HepG2 (cell line): ENCODE measurements around the gene TAC3. TPM values are rescaled to one million over a fixed set of nuclear protein-coding genes. Genes with fewer than 3 reads are reported as not detected.
"Not testable (repeated sequence)": the region's sequence is repeated elsewhere in the genome, so short reads cannot be mapped to it uniquely, and the experiment has no call there.

Experiments used
- ATAC-seq: fragments of 200-7000 bp; cut with Tn5 transposase; 3 replicates; pipeline ENCODE4 v1.9.1; 2020; ENCODE audit warnings: mild to moderate bottlenecking, moderate library complexity
- BruUV-seq: library from RNA; stranded (reverse); fragments of 400-500 nt; replicated peaks from 2 replicates; lab custom pipeline; 2021; lab: Mats Ljungman, UMichigan
- CTCF ChIA-PET: fragments of 300-600 bp; formaldehyde crosslinking; extraction: SDS; loops from one replicate; lab custom pipeline; 2021; ENCODE audit warnings: low total read pairs, inconsistent platforms, low intra/inter-chr PET ratio; lab: Yijun Ruan, JAX
- POLR2A ChIA-PET: fragments of 350-600 bp; sonication (Branson Sonifier 250); formaldehyde crosslinking; loops from one replicate; lab custom pipeline; 2020; ENCODE audit warnings: antibody characterized with exemption, inconsistent platforms; lab: Yijun Ruan, JAX
- DNase-seq: peaks from one replicate; pipeline ENCODE4 v3.0.0-alpha.2; 2015; ENCODE audit warnings: low spot score
- FAIRE-seq: peaks from 3 replicates; lab custom pipeline; 2011; peaks lifted over from hg19 to GRCh38; lab: Jason Lieb, UNC
- H2AFZ ChIP-seq: one replicate; pipeline ENCODE4 v1.6.1; 2011; ENCODE audit warnings: low read length, inconsistent platforms
- H3K27ac ChIP-seq: fragments of 300-600 bp; 3 replicates; pipeline ENCODE4 v1.8.0; 2011; ENCODE audit warnings: mixed run types, mild to moderate bottlenecking, mixed read lengths, low read length, inconsistent platforms; ENCODE audit not compliant: insufficient read depth; ENCODE audit errors: extremely low read length
- H3K27me3 ChIP-seq, 2 experiments: fragments of 200-600 bp in 1 of 2; 2 replicates in 1 of 2; 3 replicates in 1 of 2; pipeline versions ENCODE4 v1.6.0 to v1.8.0; 2011; ENCODE audit warnings: low read length in 2 of 2, mild to moderate bottlenecking in 2 of 2, moderate library complexity in 2 of 2, inconsistent platforms in 1 of 2; ENCODE audit not compliant: insufficient read depth in 2 of 2, control insufficient read depth in 1 of 2
- H3K36me3 ChIP-seq, 2 experiments: fragments of 200-600 bp in 1 of 2; replicated peaks in 1 of 2; 2 replicates in 1 of 2; 3 replicates in 1 of 2; pipeline versions ENCODE4 v1.5.1 to v1.8.0; 2011; ENCODE audit warnings: low read length in 2 of 2, inconsistent platforms in 1 of 2; ENCODE audit not compliant: insufficient read depth in 2 of 2, control insufficient read depth in 1 of 2
- H3K4me1 ChIP-seq: 2 replicates; pipeline ENCODE4 v1.5.1; 2012; ENCODE audit warnings: low read length, inconsistent platforms; ENCODE audit not compliant: insufficient read depth
- H3K4me2 ChIP-seq: 2 replicates; pipeline ENCODE4 v1.6.0; 2011; ENCODE audit warnings: low read depth, low read length, inconsistent platforms
- H3K4me3 ChIP-seq, 3 experiments: fragments of 200-600 bp in 1 of 3; sonication (generic), shearing (Covaris generic) in 1 of 3; replicated peaks in 1 of 3; 2 replicates each; pipeline ENCODE4 v1.5.1; 2011 to 2016; ENCODE audit warnings: low read length in 3 of 3, inconsistent platforms in 2 of 3, low read depth in 2 of 3, mild to moderate bottlenecking in 2 of 3, control low read depth in 1 of 3, mixed read lengths in 1 of 3; ENCODE audit not compliant: insufficient read depth in 1 of 3
- H3K79me2 ChIP-seq: one replicate; pipeline ENCODE4 v1.6.1; 2011; ENCODE audit warnings: low read length, inconsistent platforms; ENCODE audit not compliant: insufficient read depth
- H3K9ac ChIP-seq: 2 replicates; pipeline ENCODE4 v1.6.0; 2011; ENCODE audit warnings: mild to moderate bottlenecking, low read depth, low read length, inconsistent platforms; ENCODE audit not compliant: insufficient read depth
- H3K9me3 ChIP-seq: 2 replicates; pipeline ENCODE4 v1.5.1; 2012; ENCODE audit warnings: mild to moderate bottlenecking, low read length
- H4K20me1 ChIP-seq: 2 replicates; pipeline ENCODE4 v1.6.0; 2011; ENCODE audit warnings: inconsistent platforms, mild to moderate bottlenecking, low read length, moderate library complexity; ENCODE audit not compliant: insufficient read depth
- FOXA1 ChIP-seq, 2 experiments: fragments of 450-650 bp in 1 of 2; sonication (generic) in 1 of 2; formaldehyde crosslinking in 1 of 2; IDR thresholded peaks; 2 replicates each; pipeline versions ENCODE4 v1.4.0 to v1.6.1; 2016 to 2020; ENCODE audit warnings: missing genetic modification reagents in 1 of 2
- NR2F1 ChIP-seq, 2 experiments: fragments of 450-650 bp in 1 of 2; formaldehyde crosslinking in 1 of 2; IDR thresholded peaks; 2 replicates each; pipeline versions ENCODE4 v1.5.0 to v1.6.1; 2016 to 2020; ENCODE audit warnings: mild to moderate bottlenecking in 1 of 2, missing compliant biosample characterization in 1 of 2, missing genetic modification reagents in 1 of 2, moderate library complexity in 1 of 2
- NR2F6 ChIP-seq, 2 experiments: IDR thresholded peaks; 2 replicates each; pipeline ENCODE4 v1.6.1; 2016; ENCODE audit warnings: antibody characterized with exemption in 1 of 2, mild to moderate bottlenecking in 1 of 2
- PAXIP1 ChIP-seq: sonication (generic); formaldehyde crosslinking; conservative IDR thresholded peaks from 2 replicates; pipeline ENCODE4 v1.4.0; 2020; ENCODE audit warnings: mild to moderate bottlenecking, missing genetic modification reagents, moderate library complexity
- RCOR2 ChIP-seq: IDR thresholded peaks from 2 replicates; pipeline ENCODE4 v1.6.1; 2016; ENCODE audit warnings: missing biosample characterization, missing genetic modification reagents
- SALL1 ChIP-seq: sonication (generic); formaldehyde crosslinking; IDR thresholded peaks from 2 replicates; pipeline ENCODE4 v1.8.0; 2022; ENCODE audit warnings: mild to moderate bottlenecking, missing genetic modification reagents
- SOX5 ChIP-seq: IDR thresholded peaks from 2 replicates; pipeline ENCODE4 v1.6.1; 2016; ENCODE audit warnings: borderline replicate concordance
- SP5 ChIP-seq: IDR thresholded peaks from 2 replicates; pipeline ENCODE4 v1.6.1; 2016; ENCODE audit warnings: low read depth, borderline replicate concordance
- ZMYM3 ChIP-seq: sonication (generic); formaldehyde crosslinking; IDR thresholded peaks from 2 replicates; pipeline ENCODE4 v1.5.1; 2020; ENCODE audit warnings: mild to moderate bottlenecking, missing genetic modification reagents
- ZNF280D ChIP-seq: sonication (generic); formaldehyde crosslinking; IDR thresholded peaks from 2 replicates; pipeline ENCODE4 v1.5.1; 2020; ENCODE audit warnings: mild to moderate bottlenecking, missing genetic modification reagents
- ZNF362 ChIP-seq: sonication (generic); formaldehyde crosslinking; IDR thresholded peaks from 2 replicates; pipeline ENCODE4 v1.4.0; 2020; ENCODE audit warnings: missing genetic modification reagents, mild to moderate bottlenecking, borderline replicate concordance
- ZNF460 ChIP-seq: sonication (generic); formaldehyde crosslinking; IDR thresholded peaks from 2 replicates; pipeline ENCODE4 v1.5.1; 2020; ENCODE audit warnings: missing genetic modification reagents, mild to moderate bottlenecking, borderline replicate concordance
- ZNF770 ChIP-seq: sonication (generic); formaldehyde crosslinking; IDR thresholded peaks from 2 replicates; pipeline ENCODE4 v1.5.0; 2020; ENCODE audit warnings: mild to moderate bottlenecking, missing genetic modification reagents
- WGBS: methylation state at CpG from one replicate; pipeline ENCODE4 v1.1.6; 2017; ENCODE audit warnings: low lambda C conversion rate; 5-methylcytosine and 5-hydroxymethylcytosine counted together
- in situ Hi-C: cut with HindIII; loops from 2 replicates; pipeline ENCODE4 v1.10.0; 2017; ENCODE audit warnings: low pct_unique_long_range_greater_than_20kb; ENCODE audit not compliant: extremely low pct_ligation_motif_present
- intact Hi-C: fragments of 100-400 bp; cut with micrococcal nuclease; formaldehyde crosslinking; loops from one replicate; pipeline ENCODE4 v1.10.0; 2022; ENCODE audit not compliant: unreplicated experiment
- polyA plus RNA-seq, 8 experiments: library from polyadenylated mRNA; depleted of rRNA in 3 of 8; stranded (reverse) in 7 of 8; unstranded in 1 of 8; fragments of >200 nt; fragmentation: Illumina TruSeq in 4 of 8; extraction: Trizol in 4 of 8; gene quantifications; 2 replicates each; pipeline versions ENCODE4 v1.2.1 to v1.2.3, GENCODE V29; 2011 to 2016; ENCODE audit warnings: low read depth in 4 of 8, missing spikeins in 1 of 8, mixed read lengths in 1 of 8; ENCODE audit not compliant: insufficient read depth in 1 of 8
- total RNA-seq, 5 experiments: library from RNA; depleted of rRNA; stranded (reverse); fragments of >200 nt; fragmentation: Illumina TruSeq; extraction: Trizol; gene quantifications; 2 replicates each; pipeline ENCODE4 v1.2.3, GENCODE V29; 2016; ENCODE audit warnings: low read depth in 1 of 5

Gene TAC3
- total and polyA plus RNA-seq, 2 of the 13 experiments (the other 11 are each of a cell fraction or from before 2014, with no cell fraction given), result 0.13 to 0.15 TPM

GRCh38 chr12:57018353-57018752 lies 2.0 kb upstream of the TAC3 start:
- CTCF ChIA-PET; intact Hi-C loops; H3K79me2 ChIP-seq; in situ Hi-C loops; FAIRE-seq; H2AFZ ChIP-seq; H3K9ac ChIP-seq; H3K9me3 ChIP-seq; H3K27ac ChIP-seq; H4K20me1 ChIP-seq; H3K36me3 ChIP-seq; BruUV-seq; H3K4me3 ChIP-seq; TF ChIP-seq FOXA1 (IDR thresholded peaks at IDR 0.05): not testable (repeated sequence)
- peak overlapping the region; percentile 52 for H3K4me2 ChIP-seq
- 5% methylated on average over 5 of the region's 5 CpGs for WGBS
- DNase-seq (peak; percentile 65), ATAC-seq (peak; percentile 67)
- POLR2A ChIA-PET, result interaction anchor here (0.6 to 3.0 kb wide), 10 partner anchors 9 to 109 kb away, joined by 3 to 23 read pairs (median 4); partner anchors contain the start of genes MYO1A, NEMP1 and STAT6
- peaks cover 31% of the 10 kb centered on the region for H3K4me1 ChIP-seq
- peaks cover 0 to 33% of the 10 kb centered on the region in 2 experiments; a peak in 4 of 5 replicates for H3K27me3 ChIP-seq
- TF ChIP-seq ZNF362 (peak; percentile 90), PAXIP1 (CRISPR knock-in tag) (peak; percentile 30; the same call in 1 of the 2 replicates), ZMYM3 (CRISPR knock-in tag) (peak; percentile 90), FOXA1 (CRISPR knock-in tag; IDR thresholded peaks at IDR 0.05) (peak; percentile 41; the same call in 1 of the 2 replicates), SALL1 (CRISPR knock-in tag) (peak; percentile 12; the same call in 1 of the 2 replicates), ZNF770 (peak; percentile 27; the same call in 1 of the 2 replicates), NR2F1 (CRISPR knock-in tag; IDR thresholded peaks at IDR 0.05) (peak; percentile 25 to 42; a peak in 1 of 4 replicates), SOX5 (CRISPR knock-in tag) (0 out of 2 replicates have a peak, but pooled peaks have one; percentile 23), ZNF280D (CRISPR knock-in tag) (0 out of 2 replicates have a peak, but pooled peaks have one; percentile 51), ZNF460 (peak; percentile 95), RCOR2 (peak; percentile 13; the same call in 1 of the 2 replicates), SP5 (CRISPR knock-in tag) (peak; percentile 51; the same call in 1 of the 2 replicates), NR2F6 (IDR thresholded peaks at IDR 0.05) (peak; percentile 66), NR2F6 (CRISPR knock-in tag; IDR thresholded peaks at IDR 0.05) (peak; percentile 60; the same call in 1 of the 2 replicates)
